Measurements from ENCODE around the gene ASTL.

The ASTL gene

GRCh38 chr2:96158554-96158940, 20.2 kb upstream of the ASTL start:
- no peak for DNase-seq

- peak; percentile 98 for DNase-seq
Measured at GRCh38 chr2:96157649-96158553, 19.6 kb upstream of the ASTL start.

GRCh38 chr2:96156926-96157648, 18.8 kb upstream of the ASTL start:
- no peak for DNase-seq

- DNase-seq, result no peak
Measured at GRCh38 chr2:96156011-96156820, 17.9 kb upstream of the ASTL start.

GRCh38 chr2:96154506-96155380, 16.4 kb upstream of the ASTL start:
- no peak for DNase-seq

GRCh38 chr2:96153991-96154431, 15.7 kb upstream of the ASTL start:
- DNase-seq, result no peak

- DNase-seq, result no peak
Measured at GRCh38 chr2:96153291-96153713, 15.0 kb upstream of the ASTL start.

GRCh38 chr2:96152304-96153161, 14.2 kb upstream of the ASTL start:
- DNase-seq, result no peak

GRCh38 chr2:96151595-96152303, 13.4 kb upstream of the ASTL start:
- DNase-seq, result no peak

GRCh38 chr2:96150791-96151594, 12.7 kb upstream of the ASTL start:
- DNase-seq, result no peak

- DNase-seq, result no peak
Measured at GRCh38 chr2:96150007-96150640, 11.8 kb upstream of the ASTL start.

GRCh38 chr2:96148410-96149217, 10.3 kb upstream of the ASTL start:
- DNase-seq, result peak; percentile 97

GRCh38 chr2:96147593-96148201, 9.4 kb upstream of the ASTL start:
- DNase-seq, result no peak

- DNase-seq, result no peak
Measured at GRCh38 chr2:96146881-96147592, 8.7 kb upstream of the ASTL start.

GRCh38 chr2:96146153-96146880, 8.0 kb upstream of the ASTL start:
- peak; percentile 88 for DNase-seq

GRCh38 chr2:96145848-96146152, 7.5 kb upstream of the ASTL start:
- DNase-seq, result no peak
